Measurements from ENCODE around the gene NT5DC2. TPM values are rescaled to one million over a fixed set of nuclear protein-coding genes. Genes with fewer than 3 reads are reported as not detected.

The NT5DC2 gene
- total RNA-seq, 6 experiments from 2014 or later, result 1.1 to 12.5 (median 3.9) TPM

GRCh38 chr3:52512727-52513126 is 20.9 kb downstream of the NT5DC2 start:
- TF ChIP-seq POLR2A (IDR thresholded peaks at IDR 0.05), result no peak
- TF ChIP-seq CTCF (IDR thresholded peaks at IDR 0.05), result no peak
- Histone ChIP-seq H3K27me3 (no peaks in the 10 kb centered on the region), H3K36me3 (no peaks in the 10 kb centered on the region), H3K9me3 (no peaks in the 10 kb centered on the region), H3K4me3 (no peak overlapping the region), H3K27ac (no peak overlapping the region), H3K4me1 (no peaks in the 10 kb centered on the region)
- WGBS (ENCODE audit: insufficient coverage, low coverage, low lambda C conversion rate, missing lambda C conversion rate), result 73% methylated on average over 13 of the region's 17 CpGs
- ATAC-seq (no peak), DNase-seq (no peak)
- intact Hi-C loops (cut with DNase I), result no loop called here

DNA sequence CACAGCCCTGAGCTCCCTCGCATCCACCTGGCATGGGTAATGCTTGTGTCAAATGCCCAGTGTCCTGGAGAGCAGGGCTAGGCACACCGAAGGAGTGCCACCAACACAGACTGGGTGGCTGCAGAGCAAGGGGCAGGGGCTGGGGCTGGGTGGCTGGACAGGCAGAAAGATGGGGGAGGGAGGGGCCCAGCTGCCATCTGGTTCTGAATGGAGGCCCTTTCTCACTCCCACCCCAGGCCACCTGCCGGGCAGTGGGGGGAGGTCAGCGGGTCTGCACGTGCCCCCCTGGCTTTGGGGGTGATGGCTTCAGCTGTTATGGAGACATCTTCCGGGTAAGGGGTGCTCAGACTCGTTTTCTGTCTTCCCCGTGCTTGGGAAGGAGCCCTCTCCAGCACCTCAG is 21.6 kb downstream of the NT5DC2 start:
- Histone ChIP-seq H3K9me3 (no peaks in the 10 kb centered on the region), H3K27ac (no peak overlapping the region), H3K4me3 (no peak overlapping the region), H3K4me1 (no peaks in the 10 kb centered on the region), H3K36me3 (no peaks in the 10 kb centered on the region), H3K27me3 (no peaks in the 10 kb centered on the region)
- TF ChIP-seq CTCF (IDR thresholded peaks at IDR 0.05), result no peak
- TF ChIP-seq POLR2A (IDR thresholded peaks at IDR 0.05), result no peak
- 34% methylated on average over 3 of the region's 8 CpGs for WGBS (ENCODE audit: insufficient coverage, low coverage, low lambda C conversion rate, missing lambda C conversion rate)
- DNase-seq (no peak), ATAC-seq (no peak)
- intact Hi-C loops (cut with DNase I), result no loop called here

GRCh38 chr3:52511509-52511908 is 22.1 kb downstream of the NT5DC2 start:
- no peak overlapping the region for H3K27ac ChIP-seq
- no peak for ATAC-seq
- WGBS (ENCODE audit: insufficient coverage, low coverage, low lambda C conversion rate, missing lambda C conversion rate), result 73% methylated on average over 6 of the region's 7 CpGs
- no peak for DNase-seq
- H3K4me1 ChIP-seq, result no peaks in the 10 kb centered on the region
- no peak for TF ChIP-seq POLR2A (IDR thresholded peaks at IDR 0.05)
- no peak for TF ChIP-seq CTCF (IDR thresholded peaks at IDR 0.05)
- intact Hi-C loops (cut with DNase I), result no loop called here
- peaks cover 0 to 5% (median 0%) of the 10 kb centered on the region in 4 donors for H3K36me3 ChIP-seq
- no peak overlapping the region for H3K4me3 ChIP-seq
- no peaks in the 10 kb centered on the region for H3K27me3 ChIP-seq
- no peaks in the 10 kb centered on the region for H3K9me3 ChIP-seq

DNA sequence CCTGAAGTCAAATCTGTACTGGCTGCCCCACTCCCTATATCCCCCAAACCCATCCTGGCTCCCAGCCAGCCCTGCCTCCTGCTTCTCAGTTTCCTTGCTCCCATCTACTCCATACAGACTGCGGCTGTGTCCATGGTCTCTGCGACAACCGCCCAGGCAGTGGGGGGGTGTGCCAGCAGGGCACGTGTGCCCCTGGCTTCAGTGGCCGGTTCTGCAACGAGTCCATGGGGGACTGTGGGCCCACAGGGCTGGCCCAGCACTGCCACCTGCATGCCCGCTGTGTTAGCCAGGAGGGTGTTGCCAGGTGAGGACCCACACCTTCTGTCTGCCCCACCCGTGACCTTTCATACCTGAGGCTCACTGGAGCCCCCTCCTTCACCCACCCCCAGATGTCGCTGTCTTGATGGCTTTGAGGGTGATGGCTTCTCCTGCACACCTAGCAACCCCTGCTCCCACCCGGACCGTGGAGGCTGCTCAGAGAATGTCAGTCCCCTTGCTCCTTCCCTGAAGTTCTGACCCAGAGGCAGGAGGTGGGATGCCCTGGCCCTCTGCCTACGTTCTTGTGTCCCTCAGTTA is 23.8 kb downstream of the NT5DC2 start:
- Histone ChIP-seq H3K27ac (no peak overlapping the region), H3K4me3 (no peak overlapping the region), H3K36me3 (peaks cover 0 to 5% (median 0%) of the 10 kb centered on the region in 4 donors), H3K27me3 (no peaks in the 10 kb centered on the region), H3K4me1 (no peaks in the 10 kb centered on the region), H3K9me3 (no peaks in the 10 kb centered on the region)
- 72% methylated on average over 8 of the region's 12 CpGs for WGBS (ENCODE audit: insufficient coverage, low coverage, low lambda C conversion rate, missing lambda C conversion rate)
- intact Hi-C loops (cut with DNase I), result no loop called here
- DNase-seq (no peak), ATAC-seq (no peak)
- TF ChIP-seq CTCF (IDR thresholded peaks at IDR 0.05), result no peak
- no peak for TF ChIP-seq POLR2A (IDR thresholded peaks at IDR 0.05)

DNA sequence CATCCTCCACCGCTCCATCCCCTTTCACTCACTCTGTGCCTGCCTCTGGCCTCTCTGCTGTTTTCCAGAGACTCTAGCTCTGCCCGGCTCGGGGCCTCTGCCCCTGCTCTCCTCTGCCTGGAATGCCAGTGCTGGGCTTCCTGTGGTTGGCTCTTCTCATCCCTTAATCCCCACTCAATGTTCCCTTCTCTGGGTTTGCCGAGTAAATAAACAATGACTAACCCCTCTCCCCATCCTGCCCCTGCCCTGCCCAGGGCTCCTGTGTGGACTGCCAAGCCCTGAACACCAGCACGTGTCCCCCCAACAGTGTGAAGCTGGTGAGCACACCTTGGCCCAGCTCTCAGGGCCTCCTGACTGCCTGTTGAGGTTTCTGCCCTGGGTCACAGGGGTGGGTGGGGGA is 26.3 kb downstream of the NT5DC2 start:
- no peak for ATAC-seq
- 90% methylated on average over 3 of the region's 5 CpGs for WGBS (ENCODE audit: insufficient coverage, low coverage, low lambda C conversion rate, missing lambda C conversion rate)
- DNase-seq, result no peak
- H3K27me3 ChIP-seq, result no peaks in the 10 kb centered on the region
- H3K9me3 ChIP-seq, result no peaks in the 10 kb centered on the region
- H3K27ac ChIP-seq, result no peak overlapping the region
- peaks cover 0 to 5% (median 0%) of the 10 kb centered on the region in 4 donors for H3K36me3 ChIP-seq
- TF ChIP-seq CTCF (IDR thresholded peaks at IDR 0.05) (no peak), POLR2A (IDR thresholded peaks at IDR 0.05) (no peak)
- intact Hi-C loops (cut with DNase I), result no loop called here
- H3K4me1 ChIP-seq, result no peaks in the 10 kb centered on the region
- no peak overlapping the region for H3K4me3 ChIP-seq
